NCI-H2081 (cell line): Measurements from ENCODE around the gene TXNDC5.
"Not testable (repeated sequence)": the region's sequence is repeated elsewhere in the genome, so short reads cannot be mapped to it uniquely, and the experiment has no call there.

Experiments
- DNase-seq, 2 experiments: peaks; one replicate each; lab custom pipeline; 2025; lab: John Stamatoyannopoulos, UW

The TXNDC5 gene

GRCh38 chr6:7895125-7895423, 15.5 kb downstream of the TXNDC5 start:
- no peak for DNase-seq

GRCh38 chr6:7894262-7895124, 16.1 kb downstream of the TXNDC5 start:
- DNase-seq, result no peak

- no peak for DNase-seq
These were observed 17.2 kb downstream of the TXNDC5 start for GRCh38 chr6:7893342-7893741.

DNA sequence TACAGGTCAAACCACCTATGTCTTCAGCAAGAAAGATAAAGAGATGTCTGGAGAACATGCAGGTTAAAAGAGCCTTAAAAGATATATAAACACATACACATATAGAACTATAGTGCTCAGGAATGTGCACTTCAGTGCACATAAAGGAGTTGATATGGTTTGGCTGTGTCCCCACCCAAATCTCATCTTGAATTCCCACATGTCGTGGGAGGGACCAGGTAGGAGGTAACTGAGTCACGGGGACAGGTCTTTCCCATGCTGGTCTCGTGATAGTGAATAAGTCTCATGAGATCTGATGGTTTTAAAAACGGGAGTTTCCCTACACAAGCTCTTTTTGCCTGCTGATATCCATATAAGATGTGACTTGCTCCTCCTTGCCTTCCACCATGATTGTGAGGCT, 18.2 kb downstream of the TXNDC5 start:
- not testable (repeated sequence) for DNase-seq

- DNase-seq, result no peak
These were observed 19.3 kb downstream of the TXNDC5 start for GRCh38 chr6:7891078-7891872.

GRCh38 chr6:7888587-7889357, 21.8 kb downstream of the TXNDC5 start:
- no peak for DNase-seq

DNA sequence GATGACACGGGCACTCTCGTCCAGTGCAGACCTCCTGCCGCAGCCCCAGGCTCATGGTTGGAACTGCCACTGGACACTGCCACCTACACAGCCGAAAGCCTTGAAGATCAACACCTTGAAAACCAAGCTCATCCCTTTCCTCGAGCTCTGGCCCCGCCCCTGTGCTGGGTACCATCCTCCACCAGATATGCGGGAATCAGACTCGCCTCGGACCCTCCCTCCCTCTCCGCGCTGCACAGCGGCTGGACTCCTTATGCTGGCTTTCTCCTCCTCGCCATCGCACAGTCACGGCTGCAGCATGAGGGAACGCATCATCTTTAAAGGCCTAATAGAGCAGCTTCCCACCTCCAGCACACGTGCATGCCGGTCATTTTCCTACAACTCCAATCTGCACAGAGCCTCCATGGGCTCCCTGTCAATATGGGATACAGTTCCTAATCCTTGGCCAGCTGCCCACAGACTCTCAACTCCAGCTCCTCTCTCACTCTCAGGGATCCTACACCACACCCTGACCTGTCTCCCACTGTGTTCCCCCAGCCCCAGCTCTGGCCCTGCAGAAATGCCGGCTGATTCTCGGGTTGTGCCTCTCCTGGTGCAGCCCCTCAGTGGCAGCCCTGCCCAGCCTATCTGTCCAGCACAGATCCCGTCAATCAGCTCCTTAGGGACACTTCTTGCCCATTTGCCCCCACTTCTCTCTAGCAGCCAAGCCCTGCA, 23.2 kb downstream of the TXNDC5 start:
- no peak for DNase-seq

GRCh38 chr6:7886132-7886531, 24.5 kb downstream of the TXNDC5 start:
- DNase-seq, result no peak

DNA sequence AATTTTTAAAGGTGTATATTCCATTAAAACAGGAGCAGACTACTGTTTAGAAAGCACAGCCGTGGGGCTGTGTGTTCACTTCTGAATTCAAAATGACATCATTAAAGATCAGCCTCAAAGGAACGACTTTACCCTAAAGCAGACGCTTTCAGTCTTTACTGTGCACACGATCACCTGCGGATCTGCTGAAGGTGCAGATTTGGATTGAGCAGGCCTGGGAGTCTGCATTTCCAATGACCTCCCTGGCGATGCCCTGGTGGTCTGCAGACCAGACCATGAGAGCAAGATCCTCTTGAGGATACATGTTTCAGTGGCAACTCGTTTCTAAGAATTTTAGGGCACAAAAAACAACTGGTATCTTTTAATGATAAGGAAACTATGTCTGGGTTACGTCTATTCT, 27.2 kb downstream of the TXNDC5 start:
- DNase-seq, result no peak

GRCh38 chr6:7882505-7883257, 27.9 kb downstream of the TXNDC5 start:
- DNase-seq, result no peak

DNA sequence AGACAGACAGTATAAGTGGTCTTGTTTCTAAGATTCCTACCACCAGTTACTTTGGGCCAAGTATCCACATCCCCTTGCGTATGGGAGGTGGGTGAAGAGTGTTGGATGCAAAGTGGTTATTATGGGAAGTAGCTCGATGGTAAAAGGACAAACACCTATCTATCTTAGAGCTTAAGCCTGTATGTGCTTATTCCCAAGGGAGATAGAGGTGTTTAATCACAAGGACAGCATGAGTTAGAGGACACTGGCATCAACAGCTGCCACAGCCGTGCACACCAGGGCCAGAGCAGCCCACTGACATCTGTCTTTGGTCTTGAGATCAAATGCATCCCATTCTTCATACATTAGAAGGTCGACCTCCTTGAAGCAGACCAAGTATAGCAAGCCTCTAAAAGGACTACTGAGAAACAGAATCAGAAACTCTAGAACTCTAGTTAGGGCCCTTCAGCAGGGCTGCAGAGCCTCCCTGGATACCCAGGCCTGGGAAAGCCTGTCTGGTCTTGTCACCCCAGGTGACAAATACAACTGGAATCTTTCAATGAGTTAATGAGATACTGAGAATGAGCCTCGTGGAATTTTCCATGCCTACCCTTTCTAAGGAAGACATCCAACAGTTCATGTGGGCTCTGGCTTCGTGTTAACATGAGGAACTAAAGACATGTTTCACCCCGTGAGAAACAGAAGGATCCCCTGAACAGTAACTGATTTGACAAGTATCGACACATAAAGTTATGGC, 28.7 kb downstream of the TXNDC5 start:
- DNase-seq, result no peak

GRCh38 chr6:7880718-7881107, 29.9 kb downstream of the TXNDC5 start:
- DNase-seq, result no peak

DNA sequence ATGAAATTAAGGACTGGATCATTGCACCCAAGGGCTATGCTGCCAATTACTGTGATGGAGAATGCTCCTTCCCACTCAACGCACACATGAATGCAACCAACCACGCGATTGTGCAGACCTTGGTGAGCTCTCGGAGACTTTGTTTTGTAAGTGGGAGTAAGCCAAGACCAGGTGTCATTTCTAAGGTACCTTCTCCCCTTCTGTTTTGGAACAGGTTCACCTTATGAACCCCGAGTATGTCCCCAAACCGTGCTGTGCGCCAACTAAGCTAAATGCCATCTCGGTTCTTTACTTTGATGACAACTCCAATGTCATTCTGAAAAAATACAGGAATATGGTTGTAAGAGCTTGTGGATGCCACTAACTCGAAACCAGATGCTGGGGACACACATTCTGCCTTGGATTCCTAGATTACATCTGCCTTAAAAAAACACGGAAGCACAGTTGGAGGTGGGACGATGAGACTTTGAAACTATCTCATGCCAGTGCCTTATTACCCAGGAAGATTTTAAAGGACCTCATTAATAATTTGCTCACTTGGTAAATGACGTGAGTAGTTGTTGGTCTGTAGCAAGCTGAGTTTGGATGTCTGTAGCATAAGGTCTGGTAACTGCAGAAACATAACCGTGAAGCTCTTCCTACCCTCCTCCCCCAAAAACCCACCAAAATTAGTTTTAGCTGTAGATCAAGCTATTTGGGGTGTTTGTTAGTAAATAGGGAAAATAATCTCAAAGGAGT, 30.4 kb downstream of the TXNDC5 start:
- no peak for DNase-seq

DNA sequence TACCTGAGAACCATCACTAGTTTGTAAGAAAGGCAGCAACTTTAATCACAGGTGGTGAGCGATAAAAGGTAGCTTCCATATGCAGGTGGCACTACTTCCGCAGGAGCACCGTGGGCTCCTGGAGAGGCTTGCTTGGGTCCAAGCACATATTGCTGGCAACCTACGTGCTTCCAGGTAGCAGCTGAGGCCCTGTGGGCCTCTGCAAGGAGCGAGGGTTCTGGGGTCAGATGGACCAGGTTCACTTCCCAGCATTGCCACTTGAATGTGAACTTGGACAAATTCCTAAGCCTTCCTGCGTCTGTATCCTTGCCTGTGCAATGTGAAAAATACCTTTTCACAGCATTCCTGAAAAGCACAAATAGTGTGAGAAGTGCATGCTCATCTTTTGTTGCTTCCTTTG, 31.0 kb downstream of the TXNDC5 start:
- no peak for DNase-seq

- DNase-seq, result no peak
These were observed 31.5 kb downstream of the TXNDC5 start for GRCh38 chr6:7879043-7879442.

- DNase-seq, result no peak
These were observed 32.1 kb downstream of the TXNDC5 start for GRCh38 chr6:7878401-7878964.

GRCh38 chr6:7868926-7869325, 41.7 kb downstream of the TXNDC5 start:
- no peak for DNase-seq

GRCh38 chr6:7866526-7866925, 44.1 kb downstream of the TXNDC5 start:
- DNase-seq, result no peak

GRCh38 chr6:7865781-7866180, 44.8 kb downstream of the TXNDC5 start:
- DNase-seq, result no peak

DNA sequence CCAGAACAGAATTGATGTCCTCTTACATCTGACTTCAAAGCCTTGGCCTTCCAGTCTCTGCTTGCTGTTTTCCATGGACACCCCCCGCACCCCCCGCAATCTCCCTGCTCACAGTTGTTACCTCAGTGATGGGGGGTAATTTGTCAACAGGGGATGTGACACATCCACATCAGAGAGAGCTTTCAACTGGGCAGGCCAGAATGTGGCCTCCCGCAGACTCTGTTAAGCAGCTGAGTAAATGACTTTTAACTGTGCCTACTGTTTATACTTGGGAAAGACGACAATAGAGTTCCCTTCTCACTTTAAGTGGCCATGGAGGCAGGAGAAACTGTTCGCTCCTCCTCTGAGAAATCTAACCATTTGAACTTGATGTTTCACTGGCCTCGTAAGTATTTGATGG, 51.0 kb downstream of the TXNDC5 start:
- peak in 1 of 2 experiments; percentile 51 for DNase-seq
